Hematopoietic multipotent progenitor cell treated with erythropoietin and hydrocortisone succinate and interleukin-3 and kit ligand, for 4 days (in vitro differentiated cells): Measurements from ENCODE around the gene DMAC2.
"Not testable (repeated sequence)": the region's sequence is repeated elsewhere in the genome, so short reads cannot be mapped to it uniquely, and the experiment has no call there.

ENCODE experiments used
- DNase-seq: peaks from one replicate; pipeline ENCODE4 v3.0.0-alpha.2; 2015

Gene DMAC2

DNA sequence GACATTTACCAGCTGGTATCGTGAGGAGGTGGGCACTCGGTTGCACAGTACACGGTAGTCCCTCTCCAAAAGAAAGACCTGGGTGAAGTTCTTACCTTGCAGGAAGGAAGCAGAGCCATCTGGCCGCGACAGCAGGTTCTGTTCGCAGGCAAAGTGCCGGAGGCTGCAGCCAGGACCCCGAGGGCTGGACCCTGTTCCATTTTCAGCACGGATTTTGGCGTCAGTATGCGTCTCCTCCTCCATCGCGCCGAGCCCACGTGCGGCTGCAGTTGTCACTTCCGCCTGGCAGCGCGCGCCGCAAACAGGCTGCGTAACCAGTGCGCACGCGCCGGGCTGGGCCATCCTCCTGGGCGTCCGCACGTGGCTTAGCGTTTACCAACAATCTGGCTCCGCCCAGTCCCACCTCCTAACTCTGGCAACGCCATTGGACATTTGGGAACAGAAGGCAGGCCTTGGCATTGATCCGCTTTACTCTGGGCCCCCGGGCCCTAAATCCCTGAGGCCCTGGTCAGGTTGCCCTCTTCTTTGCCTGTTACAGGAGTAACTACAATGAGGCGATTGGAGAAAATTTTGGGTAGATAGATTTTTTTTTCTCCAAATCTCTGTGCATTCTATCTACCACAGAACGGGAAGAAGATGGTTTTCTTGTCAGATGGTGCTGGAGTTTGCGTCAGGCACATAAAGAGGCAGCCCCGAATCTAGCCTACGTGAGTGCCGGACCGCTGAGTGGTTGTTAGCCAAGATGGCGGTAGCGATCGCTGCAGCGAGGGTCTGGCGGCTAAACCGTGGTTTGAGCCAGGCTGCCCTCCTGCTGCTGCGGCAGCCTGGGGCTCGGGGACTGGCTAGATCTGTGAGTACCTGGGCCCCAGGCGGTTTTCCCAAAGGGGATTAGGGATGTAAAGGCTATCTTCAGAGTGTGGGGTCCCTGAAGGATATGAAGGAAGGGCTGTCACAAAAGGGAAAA is 42.3 kb downstream of the DMAC2 start, which contains the start of the genes BCKDHA and EXOSC5:
Gene BCKDHA (plus strand): TSS at position 733 of the 964 bp plus-strand sequence. CDS start 10 bp downstream, at position 743.
Gene EXOSC5 (minus strand): TSS at position 274 of the 964 bp plus-strand sequence. CDS start 31 bp downstream, at position 243.
- DNase-seq = peak; percentile 100

DNA sequence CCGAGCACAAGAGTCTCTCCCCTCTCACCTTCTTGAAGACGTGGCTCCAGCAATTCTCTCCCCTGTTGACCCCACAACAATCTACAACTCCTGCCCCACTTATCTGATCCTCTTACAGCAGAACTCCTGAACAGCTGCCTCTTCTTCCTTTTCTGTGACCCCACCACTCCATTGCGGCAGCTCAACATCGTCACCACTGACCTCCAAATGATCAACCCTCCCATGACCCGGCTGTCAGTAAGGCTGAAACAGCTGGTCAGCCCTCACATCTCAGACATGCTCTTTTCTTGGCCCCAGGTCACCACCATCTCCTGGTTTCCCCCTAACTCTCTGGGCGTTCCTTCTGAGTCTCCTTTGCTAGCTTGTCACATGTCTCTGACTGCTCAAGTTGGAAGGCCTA is 44.4 kb downstream of the DMAC2 start:
- no peak for DNase-seq

DNA sequence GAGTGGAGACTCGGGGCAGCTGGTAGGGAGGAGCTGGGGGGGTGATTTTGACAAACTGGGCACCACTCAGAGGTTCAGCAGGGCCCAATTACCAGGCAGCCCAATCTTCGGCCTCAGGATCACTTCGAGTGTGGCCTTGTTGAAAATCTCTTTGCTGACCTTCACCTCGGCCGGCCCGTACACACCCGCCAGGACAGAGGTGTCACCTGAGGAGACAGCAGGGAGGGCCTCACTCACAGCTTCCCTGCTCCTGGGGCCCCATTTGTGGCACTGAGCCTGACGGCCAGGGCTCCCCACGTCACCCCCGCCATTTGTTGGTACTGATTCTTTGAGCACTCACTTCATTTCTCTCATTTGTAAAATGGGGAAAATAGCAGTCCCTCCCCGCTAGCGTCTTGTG is 46.9 kb downstream of the DMAC2 start:
- DNase-seq = no peak

DNA sequence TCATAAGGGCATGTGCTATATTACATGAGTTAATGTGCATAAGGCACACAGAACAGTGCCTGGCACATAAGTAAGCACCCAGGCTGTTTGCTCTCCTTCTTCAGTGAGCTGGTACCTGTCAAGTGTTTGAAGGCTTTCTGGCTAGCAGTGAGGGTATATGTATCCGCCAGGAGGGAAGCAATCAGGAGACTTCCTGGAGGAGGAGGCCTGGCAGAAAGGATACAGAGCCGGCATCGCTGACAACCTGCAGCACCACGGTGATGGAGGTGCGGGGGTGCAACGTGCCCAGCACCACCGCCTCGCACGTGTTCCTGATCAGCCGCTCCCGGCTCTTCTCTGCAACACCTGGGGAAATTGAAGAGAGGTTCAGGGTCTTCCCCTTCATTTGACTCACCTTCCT is 48.1 kb downstream of the DMAC2 start:
- no peak for DNase-seq

DNA sequence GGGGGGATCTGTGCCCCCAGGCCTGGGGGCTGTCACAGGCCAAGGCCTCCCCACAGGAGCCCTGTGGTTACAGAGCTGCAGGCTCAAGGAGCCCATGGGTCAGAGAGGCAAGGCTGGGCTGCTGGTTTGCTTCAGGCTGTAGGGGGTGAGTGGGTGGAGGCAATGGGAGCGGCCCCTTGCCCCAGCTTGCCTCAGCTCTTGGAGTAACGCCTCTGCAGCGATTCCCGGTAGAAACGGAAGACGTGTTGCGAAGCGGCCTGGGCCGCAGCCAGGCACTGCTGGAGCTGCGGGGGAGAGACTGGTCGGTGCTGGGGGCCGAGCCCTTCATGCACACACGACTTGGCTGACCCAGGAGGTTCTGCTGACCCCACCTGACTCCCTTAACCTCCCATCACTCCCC is 53.3 kb downstream of the DMAC2 start:
- DNase-seq = no peak

DNA sequence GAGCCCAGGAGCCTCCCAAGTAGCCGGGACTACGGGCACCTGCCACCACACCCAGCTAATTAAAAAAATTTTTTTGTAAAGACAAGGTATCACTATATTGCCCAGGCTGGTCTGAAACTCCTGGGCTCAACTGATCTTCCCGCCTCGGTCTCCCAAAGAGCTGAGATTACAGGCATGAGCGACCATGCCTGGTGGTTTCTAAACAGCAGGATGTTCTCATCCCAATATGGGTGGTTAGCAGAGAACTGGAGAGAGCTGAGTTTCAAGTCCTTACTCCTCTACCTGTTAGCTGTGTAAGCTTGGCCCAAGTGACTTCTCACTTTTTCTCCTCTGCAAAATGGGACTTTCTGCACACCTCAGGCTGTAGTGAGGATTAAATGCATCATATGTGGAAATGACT is 55.4 kb downstream of the DMAC2 start:
- no peak for DNase-seq

DNA sequence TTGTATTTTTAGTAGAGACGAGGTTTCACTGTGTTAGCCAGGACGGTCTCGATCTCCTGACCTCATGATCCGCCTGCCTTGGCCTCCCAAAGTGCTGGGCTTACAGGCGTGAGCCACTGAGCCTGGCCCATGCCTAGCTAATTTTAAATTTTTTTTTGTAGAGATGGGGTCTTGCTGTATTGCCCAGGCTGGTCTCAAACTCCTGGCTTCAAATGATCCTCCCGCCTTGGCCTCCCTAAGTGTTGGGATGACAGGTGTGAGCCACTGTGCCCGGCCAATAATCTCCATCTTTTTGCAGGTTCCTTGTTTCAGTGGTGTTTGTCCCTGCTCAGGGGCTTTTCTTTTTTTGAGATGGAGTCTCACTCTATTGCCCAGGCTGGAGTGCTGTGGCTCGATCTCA is 58.2 kb downstream of the DMAC2 start:
- DNase-seq = not testable (repeated sequence)
